CD4-positive, alpha-beta memory T cell (primary cell): ENCODE measurements around the gene CLDN25. TPM values are rescaled to one million over a fixed set of nuclear protein-coding genes. Genes with fewer than 3 reads are reported as not detected.

Experiments
- CTCF ChIA-PET: fragments of 350-600 bp; sonication (Branson Sonifier 250); formaldehyde crosslinking; loops from one replicate; lab custom pipeline; 2021; ENCODE audit warnings: inconsistent platforms; ENCODE audit not compliant: partially characterized antibody; lab: Charles Lee
- POLR2A ChIA-PET: fragments of 350-600 bp; sonication (Branson Sonifier 250); formaldehyde crosslinking; loops from one replicate; lab custom pipeline; 2021; ENCODE audit not compliant: partially characterized antibody; lab: Charles Lee
- DNase-seq, 5 donors: peaks; one replicate each; pipeline versions ENCODE4 v3.0.0 to v3.0.0-alpha.2; 2020 to 2022; ENCODE audit warnings: mixed read lengths in 1 of 5
- H3K27ac ChIP-seq: one replicate; pipeline ENCODE4 v1.7.0; 2013; ENCODE audit warnings: low read depth, low read length
- H3K27me3 ChIP-seq: 2 replicates; pipeline ENCODE4 v1.7.0; 2013; ENCODE audit warnings: mild to moderate bottlenecking, low read length, moderate library complexity; ENCODE audit not compliant: insufficient read depth
- H3K36me3 ChIP-seq: 2 replicates; pipeline ENCODE4 v1.7.0; 2013; ENCODE audit warnings: mild to moderate bottlenecking, low read length, moderate library complexity; ENCODE audit not compliant: insufficient read depth
- H3K4me1 ChIP-seq: 2 replicates; pipeline ENCODE4 v1.7.0; 2013; ENCODE audit warnings: mild to moderate bottlenecking, low read length, moderate library complexity; ENCODE audit not compliant: insufficient read depth
- H3K4me3 ChIP-seq, 2 donors: one replicate each; pipeline ENCODE4 v1.7.0; 2013; ENCODE audit warnings: low read length in 2 of 2, mild to moderate bottlenecking in 1 of 2
- H3K9me3 ChIP-seq, 2 donors: one replicate each; pipeline ENCODE4 v1.7.0; 2013; ENCODE audit warnings: low read length in 2 of 2, control low read depth in 1 of 2; ENCODE audit not compliant: control insufficient read depth in 1 of 2
- H3K27ac Mint-ChIP-seq, 7 donors: one replicate each; pipeline ENCODE4 v1.8.0; 2020 to 2021; ENCODE audit warnings: mixed read lengths in 7 of 7, mild to moderate bottlenecking in 6 of 7, inconsistent platforms in 3 of 7, moderate library complexity in 3 of 7
- H3K27me3 Mint-ChIP-seq, 2 donors: one replicate each; pipeline ENCODE4 v1.8.0; 2020 to 2021; ENCODE audit warnings: mixed read lengths in 2 of 2
- H3K36me3 Mint-ChIP-seq, 2 donors: one replicate each; pipeline ENCODE4 v1.8.0; 2020 to 2021; ENCODE audit warnings: mixed read lengths in 2 of 2, inconsistent platforms in 1 of 2, mild to moderate bottlenecking in 1 of 2
- H3K4me1 Mint-ChIP-seq, 4 donors: one replicate each; pipeline ENCODE4 v1.8.0; 2020 to 2021; ENCODE audit warnings: mixed read lengths in 4 of 4, mild to moderate bottlenecking in 1 of 4
- H3K4me3 Mint-ChIP-seq, 8 donors: one replicate each; pipeline ENCODE4 v1.8.0; 2020 to 2021; ENCODE audit warnings: mixed read lengths in 8 of 8, mild to moderate bottlenecking in 7 of 8, moderate library complexity in 6 of 8, inconsistent platforms in 3 of 8
- H3K9me3 Mint-ChIP-seq, 8 donors: one replicate each; pipeline ENCODE4 v1.8.0; 2020 to 2021; ENCODE audit warnings: mixed read lengths in 8 of 8, mild to moderate bottlenecking in 5 of 8, inconsistent platforms in 3 of 8, moderate library complexity in 1 of 8
- intact Hi-C: fragments of 100-400 bp; cut with micrococcal nuclease; formaldehyde crosslinking; loops from one replicate; pipeline ENCODE4 v1.15.1; 2023
- polyA plus RNA-seq, 2 donors: library from polyadenylated mRNA; unstranded; fragments of 300-500 nt; fragmentation: Illumina TruSeq; gene quantifications; one replicate each; pipeline ENCODE4 v1.2.3, GENCODE V29; 2021
- total RNA-seq, 2 experiments: library from RNA; stranded (reverse); gene quantifications; one replicate each; pipeline ENCODE4 v1.2.3, GENCODE V29; 2021

The CLDN25 gene
- total and polyA plus RNA-seq, 4 experiments from 2014 or later = not detected

GRCh38 chr11:113806406-113806805, 26.8 kb downstream of the CLDN25 start:
- Mint-ChIP-seq H3K27ac (no peak overlapping the region), H3K4me1 (no peaks in the 10 kb centered on the region), H3K36me3 (peaks cover 47 to 70% of the 10 kb centered on the region in 2 donors), H3K27me3 (no peaks in the 10 kb centered on the region), H3K9me3 (no peaks in the 10 kb centered on the region), H3K4me3 (no peak overlapping the region)
- ChIA-PET POLR2A (no interaction called here), CTCF (interaction anchor here (1.0 to 1.9 kb wide), 4 partner anchors 9 to 17 kb away, joined by 3 to 9 read pairs (median 4); no protein-coding TSS in a partner anchor)
- no peaks in the 10 kb centered on the region for H3K27me3 ChIP-seq
- H3K4me1 ChIP-seq = no peaks in the 10 kb centered on the region
- no peaks in the 10 kb centered on the region for H3K9me3 ChIP-seq
- H3K36me3 ChIP-seq = no peaks in the 10 kb centered on the region
- DNase-seq = no peak
- no peak overlapping the region for H3K4me3 ChIP-seq
- intact Hi-C loops = no loop called here
- no peak overlapping the region for H3K27ac ChIP-seq

- Histone ChIP-seq H3K27me3 (no peaks in the 10 kb centered on the region), H3K4me1 (no peaks in the 10 kb centered on the region), H3K36me3 (no peaks in the 10 kb centered on the region), H3K9me3 (no peaks in the 10 kb centered on the region), H3K27ac (no peak overlapping the region), H3K4me3 (no peak overlapping the region)
- intact Hi-C loops = no loop called here
- Mint-ChIP-seq H3K27me3 (no peaks in the 10 kb centered on the region), H3K9me3 (no peaks in the 10 kb centered on the region), H3K4me1 (no peaks in the 10 kb centered on the region), H3K27ac (no peak overlapping the region), H3K4me3 (no peak overlapping the region), H3K36me3 (peaks cover 51 to 62% of the 10 kb centered on the region in 2 donors)
- ChIA-PET POLR2A (no interaction called here), CTCF (no interaction called here)
- DNase-seq = no peak
Observed at GRCh38 chr11:113808931-113809330, 29.3 kb downstream of the CLDN25 start.

DNA sequence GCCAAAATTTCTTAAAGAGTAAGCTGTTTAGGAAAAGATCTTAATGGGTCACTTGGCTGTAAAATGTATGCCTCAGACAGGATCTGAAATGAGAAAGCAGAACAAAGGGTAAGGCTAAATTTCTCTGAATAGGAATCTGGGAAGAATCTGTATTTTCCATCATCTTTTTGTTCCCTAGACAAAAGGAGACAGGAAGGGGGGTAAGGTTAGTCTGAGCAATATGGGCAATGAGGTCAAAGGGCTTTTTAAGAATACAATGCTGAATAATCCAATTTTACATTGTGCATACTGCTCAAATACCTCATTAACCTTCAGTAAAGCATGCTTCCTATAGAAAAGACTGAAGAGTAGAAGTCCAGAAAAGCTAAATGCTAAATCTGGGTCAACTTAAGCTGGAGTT, 34.6 kb downstream of the CLDN25 start:
- intact Hi-C loops = no loop called here
- Mint-ChIP-seq H3K4me3 (no peak overlapping the region), H3K27me3 (no peaks in the 10 kb centered on the region), H3K27ac (no peak overlapping the region), H3K36me3 (peaks cover 45 to 52% of the 10 kb centered on the region in 2 donors), H3K4me1 (no peaks in the 10 kb centered on the region), H3K9me3 (no peaks in the 10 kb centered on the region)
- no peak for DNase-seq
- no peaks in the 10 kb centered on the region for H3K4me1 ChIP-seq
- ChIA-PET CTCF (no interaction called here), POLR2A (no interaction called here)
- H3K27me3 ChIP-seq = no peaks in the 10 kb centered on the region
- no peak overlapping the region for H3K4me3 ChIP-seq
- H3K9me3 ChIP-seq = no peaks in the 10 kb centered on the region
- no peaks in the 10 kb centered on the region for H3K36me3 ChIP-seq
- no peak overlapping the region for H3K27ac ChIP-seq

- Mint-ChIP-seq H3K36me3 (peaks cover 48% of the 10 kb centered on the region in 2 donors), H3K4me1 (no peaks in the 10 kb centered on the region), H3K27ac (no peak overlapping the region), H3K27me3 (no peaks in the 10 kb centered on the region), H3K9me3 (peaks cover 0 to 2% (median 0%) of the 10 kb centered on the region in 8 donors), H3K4me3 (no peak overlapping the region)
- Histone ChIP-seq H3K36me3 (no peaks in the 10 kb centered on the region), H3K27me3 (no peaks in the 10 kb centered on the region), H3K4me3 (no peak overlapping the region), H3K9me3 (no peaks in the 10 kb centered on the region), H3K27ac (no peak overlapping the region), H3K4me1 (no peaks in the 10 kb centered on the region)
- intact Hi-C loops = no loop called here
- DNase-seq = no peak
- ChIA-PET CTCF (interaction anchor here (1.2 kb wide), 1 partner anchor 11 kb away, joined by 3 read pairs; no protein-coding TSS in a partner anchor), POLR2A (interaction anchor here (0.6 kb wide), 1 partner anchor 383 kb away, joined by 5 read pairs; no protein-coding TSS in a partner anchor)
Observed at GRCh38 chr11:113817162-113817561, 37.6 kb downstream of the CLDN25 start.

DNA sequence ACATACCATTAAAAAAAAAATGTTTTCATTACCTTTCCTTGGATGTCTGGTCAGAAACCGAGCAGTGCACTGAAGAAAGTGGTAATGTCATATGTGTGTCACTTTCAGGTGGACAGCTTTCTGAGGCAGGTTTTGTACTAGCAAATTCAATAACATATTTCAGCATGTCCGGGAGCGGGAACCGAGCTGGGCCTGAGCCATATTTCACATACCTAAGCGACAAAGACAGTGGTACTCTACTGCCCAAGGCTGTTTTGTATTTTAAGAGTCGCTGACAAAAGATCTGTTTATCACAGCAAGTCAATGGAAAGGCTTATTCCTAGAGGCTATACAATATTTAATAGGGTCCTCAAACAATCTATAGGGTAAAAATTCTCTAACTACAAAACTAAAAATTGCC, 38.0 kb downstream of the CLDN25 start:
- intact Hi-C loops = no loop called here
- POLR2A ChIA-PET = no interaction called here

GRCh38 chr11:113818426-113818825, 38.8 kb downstream of the CLDN25 start:
- H3K4me3 Mint-ChIP-seq = no peak overlapping the region
- Histone ChIP-seq H3K9me3 (no peaks in the 10 kb centered on the region), H3K27ac (no peak overlapping the region), H3K4me1 (no peaks in the 10 kb centered on the region), H3K36me3 (no peaks in the 10 kb centered on the region), H3K27me3 (no peaks in the 10 kb centered on the region), H3K4me3 (no peak overlapping the region)
- intact Hi-C loops = no loop called here
- ChIA-PET POLR2A (no interaction called here), CTCF (no interaction called here)
- H3K9me3 Mint-ChIP-seq = peaks cover 0 to 2% (median 0%) of the 10 kb centered on the region in 8 donors
- peaks cover 48 to 52% of the 10 kb centered on the region in 2 donors for H3K36me3 Mint-ChIP-seq
- H3K4me1 Mint-ChIP-seq = no peaks in the 10 kb centered on the region
- H3K27me3 Mint-ChIP-seq = no peaks in the 10 kb centered on the region
- DNase-seq = no peak
- H3K27ac Mint-ChIP-seq = no peak overlapping the region

More for the DNA sequence above, 38.0 kb downstream of the CLDN25 start:
- Mint-ChIP-seq H3K9me3 (peaks cover 0 to 2% (median 0%) of the 10 kb centered on the region in 8 donors), H3K4me1 (no peaks in the 10 kb centered on the region), H3K4me3 (no peak overlapping the region), H3K36me3 (peaks cover 45 to 46% of the 10 kb centered on the region in 2 donors), H3K27ac (no peak overlapping the region), H3K27me3 (no peaks in the 10 kb centered on the region)
- Histone ChIP-seq H3K27me3 (no peaks in the 10 kb centered on the region), H3K4me3 (no peak overlapping the region), H3K36me3 (no peaks in the 10 kb centered on the region), H3K9me3 (no peaks in the 10 kb centered on the region), H3K27ac (no peak overlapping the region), H3K4me1 (no peaks in the 10 kb centered on the region)
- CTCF ChIA-PET = interaction anchor here (1.2 kb wide), 1 partner anchor 11 kb away, joined by 3 read pairs; no protein-coding TSS in a partner anchor
- no peak for DNase-seq

DNA sequence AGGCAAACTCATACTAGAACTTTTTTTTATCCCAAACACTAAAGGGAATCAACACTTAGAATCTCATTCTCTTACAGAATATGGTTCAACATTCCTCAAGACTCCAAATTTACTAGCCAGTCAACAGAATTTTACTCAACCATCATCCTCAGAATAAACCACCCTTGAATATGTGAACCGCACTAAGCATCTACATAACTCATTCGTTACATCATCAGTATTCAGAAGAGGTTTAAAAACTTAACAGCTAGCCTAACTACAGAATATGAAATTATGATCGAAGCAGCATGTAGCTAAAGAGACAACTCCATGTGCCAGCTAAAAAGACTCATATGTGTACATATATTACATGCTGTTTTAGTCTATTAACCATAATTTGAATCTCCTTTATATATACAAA, 47.9 kb downstream of the CLDN25 start:
- no peak for DNase-seq
- Mint-ChIP-seq H3K4me3 (no peak overlapping the region), H3K36me3 (peaks cover 45 to 52% of the 10 kb centered on the region in 2 donors), H3K9me3 (no peaks in the 10 kb centered on the region), H3K27me3 (no peaks in the 10 kb centered on the region), H3K27ac (no peak overlapping the region), H3K4me1 (no peaks in the 10 kb centered on the region)
- H3K4me3 ChIP-seq = no peak overlapping the region
- no peaks in the 10 kb centered on the region for H3K27me3 ChIP-seq
- ChIA-PET CTCF (interaction anchor here (0.7 kb wide), 1 partner anchor 434 kb away, joined by 3 read pairs; no protein-coding TSS in a partner anchor), POLR2A (no interaction called here)
- no peak overlapping the region for H3K27ac ChIP-seq
- no peaks in the 10 kb centered on the region for H3K9me3 ChIP-seq
- intact Hi-C loops = no loop called here
- H3K36me3 ChIP-seq = peaks cover 10% of the 10 kb centered on the region
- H3K4me1 ChIP-seq = no peaks in the 10 kb centered on the region
